Peyer's patch (tissue), 4 donors: ENCODE results near the gene HDHD2.

ENCODE experiments used
- CTCF ChIP-seq, 6 experiments: fragments of 450-650 bp in 4 of 6; fragments of 200-600 bp in 2 of 6; sonication (generic) in 1 of 6; IDR thresholded peaks; one replicate each; pipeline ENCODE4 v1.5.1; 2017 to 2019; ENCODE audit warnings: antibody characterized with exemption in 6 of 6, mild to moderate bottlenecking in 3 of 6, moderate library complexity in 1 of 6
- POLR2A ChIP-seq, 2 donors: fragments of 450-650 bp; IDR thresholded peaks; one replicate each; pipeline ENCODE4 v1.5.1; 2017; ENCODE audit warnings: antibody characterized with exemption in 2 of 2, mild to moderate bottlenecking in 2 of 2, moderate library complexity in 2 of 2

- TF ChIP-seq CTCF (IDR thresholded peaks at IDR 0.05) (peak in 1 of 6 experiments; percentile 17), POLR2A (IDR thresholded peaks at IDR 0.05) (peak in 1 of 2 donors; percentile 57)
Measured at GRCh38 chr18:47175898-47176575, 25.7 kb upstream of the HDHD2 start, which contains the start of gene IER3IP1.
